ENCODE data around the gene UNK. TPM values are rescaled to one million over a fixed set of nuclear protein-coding genes. Genes with fewer than 3 reads are reported as not detected.

The UNK gene
- total and polyA plus RNA-seq, 2 of the 13 experiments (the other 11 are each of a cell fraction or from before 2014, with no cell fraction given), result 31.6 to 33.0 TPM

- TF ChIP-seq ARID4A (CRISPR knock-in tag; IDR thresholded peaks at IDR 0.05; ENCODE audit: borderline replicate concordance) (peak; percentile 23; the same call in 1 of the 2 replicates), ELF4 (CRISPR knock-in tag; IDR thresholded peaks at IDR 0.05; ENCODE audit: borderline replicate concordance) (no peak), ZFP91 (CRISPR knock-in tag; IDR thresholded peaks at IDR 0.05; ENCODE audit: borderline replicate concordance) (peak; percentile 49; the same call in 1 of the 2 replicates), HES4 (CRISPR knock-in tag; IDR thresholded peaks at IDR 0.05; ENCODE audit: borderline replicate concordance) (peak; percentile 55; the same call in 1 of the 2 replicates), XRCC5 (optimal IDR thresholded peaks at IDR 0.05; ENCODE audit: low read length) (peak; percentile 76), RCOR2 (CRISPR knock-in tag; IDR thresholded peaks at IDR 0.05) (no peak), RFX3 (CRISPR knock-in tag; IDR thresholded peaks at IDR 0.05) (no peak), ZNF251 (CRISPR knock-in tag; IDR thresholded peaks at IDR 0.05) (no peak), ZFP62 (CRISPR knock-in tag; IDR thresholded peaks at IDR 0.05) (no peak), ZNF326 (CRISPR knock-in tag; IDR thresholded peaks at IDR 0.05; ENCODE audit: borderline replicate concordance) (no peak), HOXA7 (CRISPR knock-in tag; IDR thresholded peaks at IDR 0.05) (no peak), NR2F6 (IDR thresholded peaks at IDR 0.05) (peak; percentile 27; the same call in 1 of the 2 replicates), NR2F6 (CRISPR knock-in tag; IDR thresholded peaks at IDR 0.05) (peak; percentile 33; the same call in 1 of the 2 replicates), ZSCAN12 (CRISPR knock-in tag; IDR thresholded peaks at IDR 0.05) (no peak), CEBPZ (IDR thresholded peaks at IDR 0.05; ENCODE audit: low read length) (no peak), ZNF292 (CRISPR knock-in tag; IDR thresholded peaks at IDR 0.05; ENCODE audit: borderline replicate concordance, low read depth) (no peak), ZNF614 (CRISPR knock-in tag; IDR thresholded peaks at IDR 0.05; ENCODE audit: borderline replicate concordance) (no peak), ZNF790 (CRISPR knock-in tag; IDR thresholded peaks at IDR 0.05; ENCODE audit: borderline replicate concordance) (no peak), ZBTB38 (CRISPR knock-in tag; IDR thresholded peaks at IDR 0.05) (peak; percentile 33; the same call in 1 of the 2 replicates), ZBTB7B (CRISPR knock-in tag; IDR thresholded peaks at IDR 0.05) (peak; percentile 77; the same call in 1 of the 2 replicates)
Measured at GRCh38 chr17:75830164-75831031, 45.8 kb downstream of the UNK start (continued).

Measured in HepG2 (cell line).